ENCODE measurements around the gene SGMS2.
A peak's percentile ranks its signal among the peaks of the same experiment; 100 is the strongest.

The SGMS2 gene

GRCh38 chr4:107874024-107874423, 49.3 kb downstream of the SGMS2 start:
- H3K4me2 ChIP-seq (ENCODE audit: low read length) = no peak overlapping the region
- H3K9me3 ChIP-seq (replicated peaks; ENCODE audit: low read length) = no peaks in the 10 kb centered on the region
- no peak overlapping the region for H3K4me3 ChIP-seq (ENCODE audit: low read length)

DNA sequence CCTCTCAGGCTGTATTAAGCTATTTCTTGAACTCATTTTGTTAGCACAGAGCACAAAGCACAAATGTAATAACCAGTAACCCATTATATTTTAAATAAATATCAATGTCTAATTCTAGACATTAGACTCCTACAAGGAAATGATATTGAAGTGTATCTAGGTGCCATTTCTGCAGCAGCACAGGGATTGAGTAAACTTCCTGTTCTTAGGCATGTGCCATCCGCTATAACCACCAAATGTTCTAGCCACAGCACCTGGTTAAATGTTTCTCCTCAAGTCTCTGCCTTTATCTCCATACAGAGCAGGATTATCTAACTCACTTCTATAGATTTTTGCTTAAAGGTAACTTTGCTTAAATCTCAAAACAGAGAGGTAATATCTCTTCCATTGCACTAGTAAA, 51.4 kb downstream of the SGMS2 start:
- Histone ChIP-seq H3K9me3 (replicated peaks; ENCODE audit: low read length) (no peaks in the 10 kb centered on the region), H3K27me3 (ENCODE audit: control insufficient read depth, insufficient read depth, low read length) (no peaks in the 10 kb centered on the region), H3K4me1 (ENCODE audit: control insufficient read depth, insufficient read depth, low read length) (peaks cover 8% of the 10 kb centered on the region), H3K4me3 (ENCODE audit: low read length) (no peak overlapping the region), H3K36me3 (ENCODE audit: insufficient read depth, low read length) (no peaks in the 10 kb centered on the region), H3K9ac (ENCODE audit: low read depth, low read length) (no peak overlapping the region), H3K4me2 (ENCODE audit: low read length) (no peak overlapping the region)

More at GRCh38 chr4:107874024-107874423, 49.3 kb downstream of the SGMS2 start:
- Histone ChIP-seq H3K4me1 (ENCODE audit: control insufficient read depth, insufficient read depth, low read length) (peaks cover 12% of the 10 kb centered on the region), H3K27me3 (ENCODE audit: control insufficient read depth, insufficient read depth, low read length) (no peaks in the 10 kb centered on the region), H3K36me3 (ENCODE audit: insufficient read depth, low read length) (no peaks in the 10 kb centered on the region), H3K9ac (ENCODE audit: low read depth, low read length) (no peak overlapping the region)

GRCh38 chr4:107877361-107877760, 52.6 kb downstream of the SGMS2 start:
- Histone ChIP-seq H3K9me3 (replicated peaks; ENCODE audit: low read length) (no peaks in the 10 kb centered on the region), H3K4me2 (ENCODE audit: low read length) (no peak overlapping the region), H3K9ac (ENCODE audit: low read depth, low read length) (no peak overlapping the region), H3K27me3 (ENCODE audit: control insufficient read depth, insufficient read depth, low read length) (no peaks in the 10 kb centered on the region), H3K4me1 (ENCODE audit: control insufficient read depth, insufficient read depth, low read length) (peaks cover 6% of the 10 kb centered on the region), H3K4me3 (ENCODE audit: low read length) (no peak overlapping the region), H3K36me3 (ENCODE audit: insufficient read depth, low read length) (no peaks in the 10 kb centered on the region)

DNA sequence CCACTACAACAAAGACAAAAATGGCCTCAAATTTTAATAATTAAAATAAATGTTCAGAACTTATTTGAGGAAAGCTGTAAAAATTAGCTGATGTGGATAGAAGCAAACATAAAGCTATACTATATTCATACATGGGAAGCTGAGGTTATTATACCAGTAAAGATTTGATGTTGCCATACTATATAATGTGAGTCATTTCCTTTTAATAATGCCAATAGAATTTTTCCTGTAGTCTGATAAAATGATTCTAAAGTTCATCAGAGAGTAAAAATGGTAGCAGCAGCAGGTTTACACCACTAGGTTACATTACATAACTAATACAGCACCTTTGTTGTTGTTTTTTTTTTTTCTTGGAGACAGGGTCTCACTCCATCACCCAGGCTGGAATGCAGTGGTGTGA, 61.1 kb downstream of the SGMS2 start:
- H3K4me3 ChIP-seq (ENCODE audit: low read length) = no peak overlapping the region
- H3K9me3 ChIP-seq (replicated peaks; ENCODE audit: low read length) = peaks cover 4% of the 10 kb centered on the region
- H3K4me1 ChIP-seq (ENCODE audit: control insufficient read depth, insufficient read depth, low read length) = peaks cover 3% of the 10 kb centered on the region
- H3K9ac ChIP-seq (ENCODE audit: low read depth, low read length) = no peak overlapping the region
- no peak overlapping the region for H3K4me2 ChIP-seq (ENCODE audit: low read length)
- no peaks in the 10 kb centered on the region for H3K27me3 ChIP-seq (ENCODE audit: control insufficient read depth, insufficient read depth, low read length)
- H3K36me3 ChIP-seq (ENCODE audit: insufficient read depth, low read length) = no peaks in the 10 kb centered on the region

DNA sequence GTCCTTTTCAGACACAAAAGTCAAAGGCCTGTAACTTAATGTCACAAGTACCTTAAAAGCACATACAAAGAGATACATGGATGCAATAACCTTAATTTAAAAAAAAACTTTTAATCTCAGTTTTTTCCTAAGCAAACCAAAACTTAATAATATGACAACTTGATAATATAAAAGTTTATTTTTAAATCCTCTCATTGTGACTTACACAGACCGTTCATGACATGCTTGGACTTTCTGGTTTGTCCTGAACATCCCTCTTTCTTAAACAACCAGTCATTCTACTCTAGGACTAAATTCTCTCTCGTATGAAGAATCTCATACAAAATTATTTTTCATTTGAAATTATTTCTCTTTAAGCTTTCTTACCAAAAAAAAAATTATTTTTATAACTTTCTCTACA, 63.5 kb downstream of the SGMS2 start:
- Histone ChIP-seq H3K9me3 (replicated peaks; ENCODE audit: low read length) (peaks cover 4% of the 10 kb centered on the region), H3K4me3 (ENCODE audit: low read length) (no peak overlapping the region), H3K9ac (ENCODE audit: low read depth, low read length) (no peak overlapping the region), H3K36me3 (ENCODE audit: insufficient read depth, low read length) (no peaks in the 10 kb centered on the region), H3K27me3 (ENCODE audit: control insufficient read depth, insufficient read depth, low read length) (no peaks in the 10 kb centered on the region), H3K4me1 (ENCODE audit: control insufficient read depth, insufficient read depth, low read length) (peaks cover 6% of the 10 kb centered on the region), H3K4me2 (ENCODE audit: low read length) (no peak overlapping the region)

- H3K4me3 ChIP-seq (ENCODE audit: low read length) = no peak overlapping the region
- H3K4me1 ChIP-seq (ENCODE audit: control insufficient read depth, insufficient read depth, low read length) = peaks cover 15% of the 10 kb centered on the region
- no peak overlapping the region for H3K9ac ChIP-seq (ENCODE audit: low read depth, low read length)
- H3K9me3 ChIP-seq (replicated peaks; ENCODE audit: low read length) = peaks cover 4% of the 10 kb centered on the region
- no peaks in the 10 kb centered on the region for H3K36me3 ChIP-seq (ENCODE audit: insufficient read depth, low read length)
- no peak overlapping the region for H3K4me2 ChIP-seq (ENCODE audit: low read length)
- no peaks in the 10 kb centered on the region for H3K27me3 ChIP-seq (ENCODE audit: control insufficient read depth, insufficient read depth, low read length)
Observed at GRCh38 chr4:107890779-107891178, 66.0 kb downstream of the SGMS2 start.

DNA sequence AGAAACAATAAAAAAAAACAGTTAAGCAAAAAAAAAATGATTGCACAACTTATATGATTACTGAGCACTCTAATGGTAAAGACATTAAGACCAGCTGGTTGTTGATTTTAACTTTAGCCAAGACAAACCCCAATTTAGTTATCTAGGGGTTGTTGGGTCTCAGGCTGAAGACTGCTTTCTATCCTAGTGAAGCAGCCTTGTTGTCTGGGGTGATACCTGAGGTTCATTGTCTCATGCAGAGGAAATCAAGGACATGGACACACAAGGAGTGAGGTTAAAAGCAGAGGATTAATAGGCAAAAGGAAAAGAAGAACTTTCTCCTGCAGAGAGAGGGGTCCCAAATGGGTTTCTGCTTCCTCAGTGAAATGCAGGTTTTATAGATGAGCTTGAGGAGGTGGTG, 66.6 kb downstream of the SGMS2 start:
- Histone ChIP-seq H3K9ac (ENCODE audit: low read depth, low read length) (no peak overlapping the region), H3K36me3 (ENCODE audit: insufficient read depth, low read length) (no peaks in the 10 kb centered on the region), H3K27me3 (ENCODE audit: control insufficient read depth, insufficient read depth, low read length) (no peaks in the 10 kb centered on the region), H3K4me3 (ENCODE audit: low read length) (no peak overlapping the region), H3K9me3 (replicated peaks; ENCODE audit: low read length) (peaks cover 4% of the 10 kb centered on the region), H3K4me2 (ENCODE audit: low read length) (no peak overlapping the region), H3K4me1 (ENCODE audit: control insufficient read depth, insufficient read depth, low read length) (peaks cover 17% of the 10 kb centered on the region)

DNA sequence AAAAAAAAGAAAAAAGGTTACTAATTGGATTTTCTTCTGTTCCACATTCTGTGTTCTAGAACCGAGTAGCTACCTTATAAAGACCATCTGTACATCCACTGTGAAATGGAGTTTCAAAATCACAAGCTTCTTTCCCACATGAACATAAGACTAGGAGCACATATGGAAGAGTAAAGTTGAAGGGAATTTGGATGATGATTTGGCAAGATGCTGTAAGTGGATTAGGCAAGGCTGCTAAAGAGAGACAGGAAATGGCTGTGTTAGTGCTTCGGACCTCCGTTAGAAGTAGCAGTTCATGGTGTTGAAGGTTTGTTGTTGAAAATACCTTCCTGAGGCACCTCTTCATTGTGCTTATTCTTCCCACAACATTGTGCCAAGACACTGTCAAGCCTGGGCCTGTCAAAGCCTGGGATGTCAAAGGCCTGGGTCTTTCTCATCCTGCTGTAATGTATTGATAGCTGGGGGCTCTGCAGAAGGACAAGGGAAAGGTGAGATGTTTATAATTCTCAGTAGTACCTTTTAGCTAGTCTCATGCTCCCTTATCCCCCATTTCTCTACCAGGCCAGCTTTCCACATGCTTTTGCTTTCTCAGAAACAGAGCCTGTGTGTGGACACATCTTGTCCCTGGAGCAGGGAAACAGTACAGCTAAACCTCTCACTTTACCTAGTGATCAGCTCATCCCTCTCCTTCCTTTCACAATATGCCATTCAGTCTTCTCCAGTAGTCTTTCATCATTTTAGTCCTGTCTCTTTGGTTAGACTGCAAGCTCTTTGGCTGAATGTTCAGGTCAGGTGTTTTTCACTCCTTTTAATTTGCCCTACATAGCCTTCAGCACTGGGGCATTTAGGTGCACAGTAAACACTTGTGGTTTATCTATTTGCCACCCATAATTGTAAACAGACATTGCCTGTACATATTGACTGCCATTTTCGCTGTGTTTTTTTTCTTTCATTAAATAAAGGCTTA, 68.7 kb downstream of the SGMS2 start:
- Histone ChIP-seq H3K27me3 (ENCODE audit: control insufficient read depth, insufficient read depth, low read length) (no peaks in the 10 kb centered on the region), H3K4me2 (ENCODE audit: low read length) (no peak overlapping the region), H3K4me1 (ENCODE audit: control insufficient read depth, insufficient read depth, low read length) (peaks cover 34% of the 10 kb centered on the region), H3K9ac (ENCODE audit: low read depth, low read length) (no peak overlapping the region), H3K4me3 (ENCODE audit: low read length) (no peak overlapping the region), H3K9me3 (replicated peaks; ENCODE audit: low read length) (no peaks in the 10 kb centered on the region), H3K36me3 (ENCODE audit: insufficient read depth, low read length) (no peaks in the 10 kb centered on the region)

DNA sequence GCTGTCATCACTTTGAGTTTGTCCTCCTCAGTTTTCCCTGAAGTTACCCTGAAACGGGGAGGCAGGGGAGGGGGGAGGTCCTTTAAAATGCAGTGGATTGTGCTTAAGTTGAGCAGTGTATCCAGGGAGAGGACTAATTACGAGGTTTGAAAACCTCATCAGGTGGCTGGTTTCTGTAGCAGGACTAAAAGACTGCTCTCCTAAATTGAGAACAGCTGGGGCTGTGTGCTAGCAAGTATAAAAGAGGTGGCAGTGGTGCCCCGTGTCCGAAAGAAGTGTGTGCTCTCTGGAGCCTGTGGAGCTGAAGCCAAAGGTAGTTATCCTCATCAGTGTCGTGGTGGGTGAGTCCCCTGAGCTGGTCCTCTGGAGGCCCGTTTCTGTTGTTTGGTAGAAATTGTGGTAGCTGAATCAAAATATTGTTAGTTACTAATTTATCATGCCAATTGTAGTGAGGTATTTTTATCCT, 69.4 kb downstream of the SGMS2 start:
- H3K27me3 ChIP-seq (ENCODE audit: control insufficient read depth, insufficient read depth, low read length) = no peaks in the 10 kb centered on the region
- no peaks in the 10 kb centered on the region for H3K36me3 ChIP-seq (ENCODE audit: insufficient read depth, low read length)
- H3K4me1 ChIP-seq (ENCODE audit: control insufficient read depth, insufficient read depth, low read length) = peaks cover 34% of the 10 kb centered on the region
- H3K9ac ChIP-seq (ENCODE audit: low read depth, low read length) = no peak overlapping the region
- no peaks in the 10 kb centered on the region for H3K9me3 ChIP-seq (replicated peaks; ENCODE audit: low read length)
- H3K4me2 ChIP-seq (ENCODE audit: low read length) = no peak overlapping the region
- no peak overlapping the region for H3K4me3 ChIP-seq (ENCODE audit: low read length)

DNA sequence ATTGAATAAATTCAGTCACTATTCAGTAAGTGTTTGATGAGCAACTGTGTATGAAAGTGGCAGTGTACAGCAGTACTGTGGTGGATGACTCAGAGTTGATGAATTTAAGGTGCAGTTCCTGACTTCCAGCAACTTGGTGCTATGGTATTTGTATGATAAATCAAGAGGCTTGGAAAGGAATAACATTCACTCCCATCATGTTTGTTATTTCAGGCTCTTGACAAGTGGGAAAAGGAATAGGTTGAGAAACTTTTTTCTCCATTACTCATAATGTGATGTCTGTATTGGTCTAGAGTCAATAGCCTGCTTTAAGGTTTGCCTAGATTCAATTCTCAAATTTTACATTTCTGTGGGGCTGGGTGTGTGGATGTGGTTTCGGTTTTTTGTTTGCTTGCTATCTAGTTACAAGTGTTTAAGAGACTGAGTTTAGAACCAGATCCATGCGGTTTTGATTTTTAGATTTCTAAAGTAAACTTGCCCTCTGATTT, 71.5 kb downstream of the SGMS2 start:
- peak overlapping the region; percentile 73 for H3K4me2 ChIP-seq (ENCODE audit: low read length)
- H3K36me3 ChIP-seq (ENCODE audit: insufficient read depth, low read length) = no peaks in the 10 kb centered on the region
- H3K27me3 ChIP-seq (ENCODE audit: control insufficient read depth, insufficient read depth, low read length) = no peaks in the 10 kb centered on the region
- H3K9me3 ChIP-seq (replicated peaks; ENCODE audit: low read length) = no peaks in the 10 kb centered on the region
- peaks cover 34% of the 10 kb centered on the region for H3K4me1 ChIP-seq (ENCODE audit: control insufficient read depth, insufficient read depth, low read length)
- H3K9ac ChIP-seq (ENCODE audit: low read depth, low read length) = peak overlapping the region; percentile 71
- H3K4me3 ChIP-seq (ENCODE audit: low read length) = peak overlapping the region; percentile 48

DNA sequence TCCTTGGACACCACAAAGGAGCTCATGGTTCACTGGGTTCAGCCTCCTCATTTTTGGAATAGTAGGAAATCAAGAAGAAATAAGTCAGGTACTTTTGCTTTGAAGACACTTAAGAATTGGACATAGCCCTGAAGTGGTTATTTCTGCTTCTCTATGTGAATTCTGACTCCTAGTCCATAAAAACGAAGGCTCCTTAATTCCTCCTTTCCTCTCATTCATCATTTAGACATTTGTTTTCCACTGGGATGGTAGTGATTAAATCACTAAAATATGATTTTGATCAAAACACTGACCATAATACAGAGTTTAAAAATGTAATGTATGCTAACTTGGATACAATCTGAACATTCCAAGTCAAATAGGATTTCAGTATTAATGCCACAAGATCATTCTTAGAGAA, 71.9 kb downstream of the SGMS2 start:
- no peaks in the 10 kb centered on the region for H3K9me3 ChIP-seq (replicated peaks; ENCODE audit: low read length)
- peak overlapping the region; percentile 48 for H3K4me3 ChIP-seq (ENCODE audit: low read length)
- peak overlapping the region; percentile 71 for H3K9ac ChIP-seq (ENCODE audit: low read depth, low read length)
- peak overlapping the region; percentile 73 for H3K4me2 ChIP-seq (ENCODE audit: low read length)
- no peaks in the 10 kb centered on the region for H3K27me3 ChIP-seq (ENCODE audit: control insufficient read depth, insufficient read depth, low read length)
- no peaks in the 10 kb centered on the region for H3K36me3 ChIP-seq (ENCODE audit: insufficient read depth, low read length)
- peaks cover 34% of the 10 kb centered on the region for H3K4me1 ChIP-seq (ENCODE audit: control insufficient read depth, insufficient read depth, low read length)

DNA sequence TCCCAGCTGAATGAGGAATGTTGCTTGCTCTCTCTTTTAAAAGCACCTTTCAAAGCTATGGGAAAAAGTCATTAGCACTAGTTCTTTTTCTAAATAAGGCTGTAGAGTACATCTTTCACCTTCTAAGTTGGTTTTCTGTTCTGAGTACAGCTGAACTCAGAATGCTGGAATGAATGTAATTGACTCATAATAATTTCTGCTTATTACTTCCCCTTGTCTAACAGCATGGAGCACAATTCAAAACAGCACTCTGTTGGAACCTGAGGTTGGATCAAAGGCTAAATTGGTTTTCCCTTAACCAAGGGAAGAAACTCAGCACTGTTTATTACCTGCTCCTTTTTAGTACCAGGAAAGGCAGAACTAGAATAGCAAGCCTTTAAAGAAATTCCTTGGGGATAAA, 73.1 kb downstream of the SGMS2 start:
- peak overlapping the region; percentile 71 for H3K9ac ChIP-seq (ENCODE audit: low read depth, low read length)
- H3K4me2 ChIP-seq (ENCODE audit: low read length) = no peak overlapping the region
- H3K36me3 ChIP-seq (ENCODE audit: insufficient read depth, low read length) = no peaks in the 10 kb centered on the region
- peaks cover 34% of the 10 kb centered on the region for H3K4me1 ChIP-seq (ENCODE audit: control insufficient read depth, insufficient read depth, low read length)
- H3K27me3 ChIP-seq (ENCODE audit: control insufficient read depth, insufficient read depth, low read length) = no peaks in the 10 kb centered on the region
- no peak overlapping the region for H3K4me3 ChIP-seq (ENCODE audit: low read length)
- H3K9me3 ChIP-seq (replicated peaks; ENCODE audit: low read length) = no peaks in the 10 kb centered on the region

All from skeletal muscle satellite cell (primary cell).